Bronchial epithelial cell (primary cell): ENCODE results near the gene OR2L3. TPM values are rescaled to one million over a fixed set of nuclear protein-coding genes. Genes with fewer than 3 reads are reported as not detected.

Experiments
- DNase-seq: peaks from one replicate; pipeline ENCODE4 v3.0.0-alpha.2; 2010; ENCODE audit warnings: low read depth
- FAIRE-seq: peaks from 2 replicates; lab custom pipeline; 2011; peaks lifted over from hg19 to GRCh38; lab: Jason Lieb, UNC
- H3K27me3 ChIP-seq: 2 replicates; pipeline ENCODE4 v1.5.1; 2011; ENCODE audit warnings: low read length; ENCODE audit not compliant: control insufficient read depth, insufficient read depth
- H3K36me3 ChIP-seq: 2 replicates; pipeline ENCODE4 v1.5.1; 2011; ENCODE audit warnings: low read length; ENCODE audit not compliant: control insufficient read depth, insufficient read depth
- H3K4me3 ChIP-seq: 2 replicates; pipeline ENCODE4 v1.5.1; 2011; ENCODE audit warnings: mild to moderate bottlenecking, low read depth, low read length, control low read depth
- total RNA-seq: library from RNA; depleted of rRNA; stranded (reverse); fragments of >200 nt; gene quantifications from 2 replicates; pipeline ENCODE4 v1.2.1, GENCODE V29; 2014
- TF ChIP-seq, protein P1 (sequence below): IDR thresholded peaks from 2 replicates; pipeline ENCODE4 v1.5.1; 2011; ENCODE audit warnings: mild to moderate bottlenecking, moderate library complexity, low read length, control low read depth, inconsistent platforms; ENCODE audit not compliant: insufficient read depth, severe bottlenecking

The OR2L3 gene
- total RNA-seq, result not detected in 2 replicates

- H3K27me3 ChIP-seq, result no peaks in the 10 kb centered on the region
- no peak for DNase-seq
- no peaks in the 10 kb centered on the region for H3K36me3 ChIP-seq
- FAIRE-seq, result no peak
- TF ChIP-seq, protein P1, sequence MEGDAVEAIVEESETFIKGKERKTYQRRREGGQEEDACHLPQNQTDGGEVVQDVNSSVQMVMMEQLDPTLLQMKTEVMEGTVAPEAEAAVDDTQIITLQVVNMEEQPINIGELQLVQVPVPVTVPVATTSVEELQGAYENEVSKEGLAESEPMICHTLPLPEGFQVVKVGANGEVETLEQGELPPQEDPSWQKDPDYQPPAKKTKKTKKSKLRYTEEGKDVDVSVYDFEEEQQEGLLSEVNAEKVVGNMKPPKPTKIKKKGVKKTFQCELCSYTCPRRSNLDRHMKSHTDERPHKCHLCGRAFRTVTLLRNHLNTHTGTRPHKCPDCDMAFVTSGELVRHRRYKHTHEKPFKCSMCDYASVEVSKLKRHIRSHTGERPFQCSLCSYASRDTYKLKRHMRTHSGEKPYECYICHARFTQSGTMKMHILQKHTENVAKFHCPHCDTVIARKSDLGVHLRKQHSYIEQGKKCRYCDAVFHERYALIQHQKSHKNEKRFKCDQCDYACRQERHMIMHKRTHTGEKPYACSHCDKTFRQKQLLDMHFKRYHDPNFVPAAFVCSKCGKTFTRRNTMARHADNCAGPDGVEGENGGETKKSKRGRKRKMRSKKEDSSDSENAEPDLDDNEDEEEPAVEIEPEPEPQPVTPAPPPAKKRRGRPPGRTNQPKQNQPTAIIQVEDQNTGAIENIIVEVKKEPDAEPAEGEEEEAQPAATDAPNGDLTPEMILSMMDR, result no peak
- H3K4me3 ChIP-seq, result no peak within 1 kb of the TSS
These were observed at the start of gene OR2L3 for GRCh38 chr1:248046536-248046935. Gene OR2L3 (plus strand): TSS chr1:248046836. CDS start chr1:248060682, 13,846 bp downstream.

DNA sequence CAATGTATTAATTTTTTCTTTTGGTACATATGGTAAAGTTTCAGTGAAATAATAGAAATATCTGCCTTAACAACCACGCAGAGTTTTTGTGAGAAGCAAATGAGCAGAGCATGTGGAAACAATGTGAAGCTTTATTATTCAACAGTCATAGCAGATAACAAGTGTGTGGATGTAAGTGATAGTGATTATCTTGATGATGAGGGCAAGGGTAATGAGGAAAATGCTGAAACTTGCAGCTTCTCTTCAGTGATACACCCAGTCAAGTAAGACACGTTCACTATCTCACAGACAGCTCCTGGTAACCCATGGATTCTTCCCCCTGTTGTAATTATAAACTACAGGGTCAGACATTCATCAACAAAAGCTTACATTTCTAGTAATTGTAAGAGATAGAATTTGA is 47.8 kb upstream of the OR2L3 start:
- no peak overlapping the region for H3K4me3 ChIP-seq

DNA sequence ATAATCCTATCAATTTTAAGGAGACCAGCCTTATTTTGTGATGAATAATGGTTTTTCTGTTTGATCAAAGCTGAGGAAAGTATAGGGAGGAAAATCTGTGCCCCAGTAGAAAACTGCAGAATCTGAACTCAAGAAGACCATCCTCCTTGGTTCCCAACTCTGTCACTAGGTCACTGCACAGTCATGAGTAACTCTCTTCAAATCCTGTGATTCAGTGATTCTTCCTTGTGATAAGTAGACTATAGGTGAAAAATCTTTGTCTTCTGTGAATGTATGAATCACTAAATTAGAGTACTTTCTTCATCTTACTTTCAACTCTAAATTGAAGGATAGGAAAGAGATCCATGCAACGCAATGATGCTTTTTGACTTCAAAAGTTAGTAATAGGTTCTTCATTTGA is 46.5 kb upstream of the OR2L3 start:
- TF ChIP-seq, protein P1, result no peak
- H3K36me3 ChIP-seq, result no peaks in the 10 kb centered on the region
- no peak for DNase-seq
- no peak for FAIRE-seq
- no peaks in the 10 kb centered on the region for H3K27me3 ChIP-seq
- no peak overlapping the region for H3K4me3 ChIP-seq

More for the DNA sequence above, 47.8 kb upstream of the OR2L3 start:
- no peaks in the 10 kb centered on the region for H3K36me3 ChIP-seq
- FAIRE-seq (no peak), DNase-seq (no peak)
- no peaks in the 10 kb centered on the region for H3K27me3 ChIP-seq
- TF ChIP-seq, protein P1, result no peak

- TF ChIP-seq, protein P1, result no peak
- DNase-seq (no peak), FAIRE-seq (no peak)
- Histone ChIP-seq H3K36me3 (no peaks in the 10 kb centered on the region), H3K27me3 (no peaks in the 10 kb centered on the region), H3K4me3 (no peak overlapping the region)
These were observed 38.9 kb upstream of the OR2L3 start for GRCh38 chr1:248007778-248008177.

GRCh38 chr1:248009681-248010080 is 37.0 kb upstream of the OR2L3 start:
- no peaks in the 10 kb centered on the region for H3K36me3 ChIP-seq
- no peak for FAIRE-seq

DNA sequence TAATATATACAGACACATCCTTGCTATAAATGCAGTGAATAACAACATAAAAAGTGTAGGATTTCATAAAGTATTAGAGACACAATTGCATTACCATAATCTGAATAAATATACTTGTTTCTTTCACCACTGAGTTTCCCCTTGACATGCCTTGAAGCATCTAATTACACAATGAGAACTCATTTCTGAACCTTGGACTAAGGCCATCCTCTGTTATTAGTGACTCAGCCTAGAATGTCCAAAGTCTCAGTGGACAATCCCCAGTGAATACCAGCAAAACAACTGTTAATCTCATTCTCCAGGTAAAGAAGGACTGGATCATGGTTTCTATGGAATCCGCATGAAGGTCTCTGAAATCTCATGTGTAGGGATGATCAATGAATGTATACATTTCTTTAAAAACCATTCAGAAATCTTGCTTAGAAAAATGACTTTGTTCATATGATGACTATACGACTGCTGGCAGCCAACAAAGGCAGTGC is 33.4 kb upstream of the OR2L3 start, which contains the start of gene OR2L5:
TSS of gene OR2L5 (plus strand) at position 432 of the 482 bp plus-strand sequence. CDS start 8,288 bp downstream, outside the sequence.
- FAIRE-seq (no peak), DNase-seq (no peak)
- Histone ChIP-seq H3K4me3 (no peak within 1 kb of the TSS), H3K27me3 (no peaks in the 10 kb centered on the region), H3K36me3 (no peaks in the 10 kb centered on the region)
- TF ChIP-seq, protein P1, result no peak

More at GRCh38 chr1:248009681-248010080, 37.0 kb upstream of the OR2L3 start:
- TF ChIP-seq, protein P1, result no peak
- Histone ChIP-seq H3K4me3 (no peak overlapping the region), H3K27me3 (no peaks in the 10 kb centered on the region)
- no peak for DNase-seq
